ENCODE data around the gene OR4D1.

DNA sequence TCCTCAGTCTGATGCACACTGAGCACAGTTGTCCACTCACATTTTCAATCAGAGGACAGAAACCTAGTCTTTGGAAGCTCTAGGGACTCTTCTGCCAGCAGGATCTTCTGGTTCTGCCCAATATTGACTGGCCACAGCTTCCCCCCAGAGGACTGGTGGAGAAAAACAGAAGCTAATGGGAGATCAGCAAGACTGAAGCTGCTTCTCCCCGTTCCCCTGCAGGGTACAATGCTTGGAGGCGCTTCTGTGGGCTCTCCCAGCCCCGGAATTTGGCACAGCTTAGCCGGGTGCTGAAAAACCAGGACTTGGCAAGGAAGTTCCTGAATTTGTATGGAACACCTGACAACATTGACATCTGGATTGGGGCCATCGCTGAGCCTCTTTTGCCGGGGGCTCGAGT is 54.7 kb downstream of the OR4D1 start:
- TF ChIP-seq, protein P1, sequence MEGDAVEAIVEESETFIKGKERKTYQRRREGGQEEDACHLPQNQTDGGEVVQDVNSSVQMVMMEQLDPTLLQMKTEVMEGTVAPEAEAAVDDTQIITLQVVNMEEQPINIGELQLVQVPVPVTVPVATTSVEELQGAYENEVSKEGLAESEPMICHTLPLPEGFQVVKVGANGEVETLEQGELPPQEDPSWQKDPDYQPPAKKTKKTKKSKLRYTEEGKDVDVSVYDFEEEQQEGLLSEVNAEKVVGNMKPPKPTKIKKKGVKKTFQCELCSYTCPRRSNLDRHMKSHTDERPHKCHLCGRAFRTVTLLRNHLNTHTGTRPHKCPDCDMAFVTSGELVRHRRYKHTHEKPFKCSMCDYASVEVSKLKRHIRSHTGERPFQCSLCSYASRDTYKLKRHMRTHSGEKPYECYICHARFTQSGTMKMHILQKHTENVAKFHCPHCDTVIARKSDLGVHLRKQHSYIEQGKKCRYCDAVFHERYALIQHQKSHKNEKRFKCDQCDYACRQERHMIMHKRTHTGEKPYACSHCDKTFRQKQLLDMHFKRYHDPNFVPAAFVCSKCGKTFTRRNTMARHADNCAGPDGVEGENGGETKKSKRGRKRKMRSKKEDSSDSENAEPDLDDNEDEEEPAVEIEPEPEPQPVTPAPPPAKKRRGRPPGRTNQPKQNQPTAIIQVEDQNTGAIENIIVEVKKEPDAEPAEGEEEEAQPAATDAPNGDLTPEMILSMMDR (IDR thresholded peaks at IDR 0.05) = no peak
- TF ChIP-seq POLR2A (IDR thresholded peaks at IDR 0.05) = no peak

Measured in prostate gland (tissue), 2 donors.